GM23248 (cell line): Measurements from ENCODE around the gene TAF3. TPM values are rescaled to one million over a fixed set of nuclear protein-coding genes. Genes with fewer than 3 reads are reported as not detected.

ENCODE experiments used
- DNase-seq: peaks from one replicate; pipeline ENCODE4 v3.0.0-alpha.2; 2015
- H2AFZ ChIP-seq: fragments of 200-600 bp; sonication (generic); 2 replicates; pipeline ENCODE4 v1.6.1; 2016; ENCODE audit warnings: antibody characterized with exemption
- H3F3A ChIP-seq: fragments of 200-600 bp; sonication (generic); 2 replicates; pipeline ENCODE4 v1.6.1; 2016; ENCODE audit warnings: mild to moderate bottlenecking, antibody characterized with exemption, mixed run types; ENCODE audit not compliant: insufficient read depth
- H3K27ac ChIP-seq: fragments of 200-600 bp; sonication (generic); 2 replicates; pipeline ENCODE4 v1.5.1; 2016; ENCODE audit warnings: mild to moderate bottlenecking
- H3K27me3 ChIP-seq: fragments of 200-600 bp; sonication (generic); replicated peaks from 2 replicates; pipeline ENCODE4 v1.6.1; 2016; ENCODE audit warnings: mild to moderate bottlenecking; ENCODE audit not compliant: insufficient read depth
- H3K36me3 ChIP-seq: fragments of 200-600 bp; sonication (generic); 2 replicates; pipeline ENCODE4 v1.6.1; 2016; ENCODE audit warnings: low read depth, mild to moderate bottlenecking
- H3K4me1 ChIP-seq: fragments of 200-600 bp; sonication (generic); 2 replicates; pipeline ENCODE4 v1.6.1; 2016; ENCODE audit warnings: mild to moderate bottlenecking; ENCODE audit not compliant: insufficient read depth
- H3K4me2 ChIP-seq: fragments of 200-600 bp; sonication (generic); one replicate; pipeline ENCODE4 v1.6.1; 2016; ENCODE audit warnings: mild to moderate bottlenecking; ENCODE audit not compliant: unreplicated experiment
- H3K4me3 ChIP-seq: fragments of 200-600 bp; sonication (generic); 2 replicates; pipeline ENCODE4 v1.5.1; 2016; ENCODE audit warnings: mild to moderate bottlenecking
- H3K79me2 ChIP-seq: fragments of 200-600 bp; sonication (generic); 2 replicates; pipeline ENCODE4 v1.6.1; 2016; ENCODE audit warnings: mild to moderate bottlenecking; ENCODE audit not compliant: insufficient read depth
- H3K9ac ChIP-seq: fragments of 200-600 bp; sonication (generic); 2 replicates; pipeline ENCODE4 v1.6.1; 2016; ENCODE audit warnings: mild to moderate bottlenecking
- H3K9me2 ChIP-seq: fragments of 200-600 bp; sonication (generic); 2 replicates; pipeline ENCODE4 v1.6.1; 2016; ENCODE audit warnings: mixed run types, mild to moderate bottlenecking, moderate library complexity; ENCODE audit not compliant: insufficient read depth
- H3K9me3 ChIP-seq: fragments of 200-600 bp; sonication (generic); one replicate; pipeline ENCODE4 v1.6.1; 2017; ENCODE audit warnings: low read depth
- H4K20me1 ChIP-seq: fragments of 200-600 bp; sonication (generic); 2 replicates; pipeline ENCODE4 v1.6.0; 2016; ENCODE audit not compliant: insufficient read depth
- EZH2 ChIP-seq: fragments of 200-600 bp; sonication (generic); IDR thresholded peaks from 2 replicates; pipeline ENCODE4 v1.6.1; 2018; ENCODE audit warnings: antibody characterized with exemption, mild to moderate bottlenecking; ENCODE audit not compliant: insufficient read depth, poor library complexity, severe bottlenecking
- EZH2phosphoT487 ChIP-seq: fragments of 200-600 bp; sonication (generic); IDR thresholded peaks from 2 replicates; pipeline ENCODE4 v1.6.1; 2018; ENCODE audit warnings: antibody characterized with exemption, moderate library complexity, mild to moderate bottlenecking, low read depth; ENCODE audit not compliant: insufficient read depth
- WGBS, 2 experiments: methylation state at CpG; one replicate each; pipeline ENCODE4 v1.1.6; 2015 to 2017; ENCODE audit warnings: low lambda C conversion rate in 2 of 2, low coverage in 1 of 2; ENCODE audit errors: missing lambda C conversion rate in 2 of 2; 5-methylcytosine and 5-hydroxymethylcytosine counted together
- in situ Hi-C: fragments of 300-500 bp; cut with MboI; formaldehyde crosslinking; loops from 2 replicates; pipeline ENCODE4 v1.15.0; 2020
- polyA plus RNA-seq: library from polyadenylated mRNA; unstranded; fragments of >200 nt; fragmentation: Nextera tagmentation; extraction: Ambion mirVana; gene quantifications from 2 replicates; pipeline ENCODE4 v1.2.1, GENCODE V29; 2016
- total RNA-seq: library from RNA; depleted of rRNA; stranded (reverse); fragments of >200 nt; shearing (Covaris generic); gene quantifications from 2 replicates; pipeline ENCODE4 v1.2.3, GENCODE V29; 2014

TAF3 gene
- total and polyA plus RNA-seq, 2 experiments from 2014 or later, result 1.7 to 5.5 TPM

DNA sequence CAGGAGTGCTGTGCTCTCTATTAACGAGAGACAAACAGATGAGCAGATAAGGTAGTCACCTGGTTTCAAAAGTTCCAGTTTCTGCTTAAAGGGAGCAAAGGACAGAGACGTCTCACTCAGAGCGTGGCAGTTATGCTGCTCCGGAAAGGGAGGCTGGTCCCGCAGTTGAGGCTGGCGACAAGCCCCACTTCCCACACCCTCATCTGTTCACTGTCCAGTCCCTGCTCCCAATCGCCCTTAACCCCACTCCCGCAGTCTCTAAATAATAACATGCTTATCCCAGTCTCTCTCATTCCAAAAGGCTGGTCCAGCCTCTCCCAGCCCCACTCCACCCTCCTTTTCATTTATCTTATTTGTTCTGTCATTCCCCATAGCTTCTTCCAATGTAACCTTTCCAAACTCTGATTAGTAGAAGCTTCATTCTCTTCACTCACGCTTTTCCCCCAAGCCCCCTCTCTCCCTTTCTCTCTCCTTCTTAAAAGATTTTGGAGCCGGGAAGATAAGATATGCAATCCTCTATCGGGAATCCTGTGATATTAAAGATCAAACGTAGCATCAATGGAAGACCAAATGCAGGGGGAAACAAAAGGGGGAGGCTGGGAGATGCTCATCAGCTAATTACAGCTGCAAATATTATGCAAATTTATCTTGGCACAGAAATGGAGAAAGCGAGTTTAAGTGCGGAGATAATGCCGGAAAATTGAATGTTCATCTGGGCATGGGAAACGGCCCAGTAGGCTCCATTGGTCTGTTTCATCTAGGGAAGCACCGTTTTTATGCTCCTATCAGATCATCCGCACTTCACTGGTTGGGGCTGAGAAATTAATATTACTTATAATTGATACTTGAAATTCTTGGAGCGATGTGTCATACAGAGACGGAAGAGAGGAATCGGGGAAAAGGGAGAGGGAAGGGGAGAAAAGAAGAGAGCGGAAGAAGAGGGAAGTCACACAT is 219.9 kb downstream of the TAF3 start:
- in situ Hi-C loops, result no loop called here
- Histone ChIP-seq H3K4me2 (no peak overlapping the region), H3K27me3 (peaks cover 92% of the 10 kb centered on the region)

DNA sequence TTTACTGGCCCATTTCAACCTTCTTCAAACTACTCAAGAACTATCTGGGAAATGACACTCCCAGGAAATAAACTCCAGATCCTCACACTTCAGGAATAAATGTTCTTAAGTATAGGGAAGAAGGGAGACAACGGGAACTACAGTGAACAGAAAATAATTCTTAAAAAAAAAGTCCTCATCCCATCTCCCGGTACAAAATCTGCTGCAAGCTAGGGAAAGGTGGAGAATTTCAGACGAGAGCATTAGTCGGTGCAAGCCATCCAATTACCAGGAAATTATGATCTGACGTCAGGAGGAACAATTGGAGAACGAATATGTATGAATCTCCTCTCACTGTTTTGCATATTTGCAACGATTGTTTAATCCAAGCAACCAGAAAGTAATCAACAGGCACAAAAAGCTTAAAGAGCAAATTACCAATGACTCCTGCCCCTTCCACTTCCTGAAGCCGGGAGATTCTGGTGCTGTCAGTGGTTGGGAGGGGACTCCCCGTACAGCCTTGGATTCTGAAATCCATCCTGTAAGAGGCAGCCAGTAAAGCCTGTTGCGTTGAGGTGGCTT is 221.1 kb downstream of the TAF3 start:
- TF ChIP-seq EZH2 (peak; percentile 59), EZH2phosphoT487 (no peak)
- H3K36me3 ChIP-seq, result no peaks in the 10 kb centered on the region
- no peak overlapping the region for H3K9ac ChIP-seq
- no peaks in the 10 kb centered on the region for H3K4me1 ChIP-seq
- in situ Hi-C loops, result no loop called here
- H3K27ac ChIP-seq, result no peak overlapping the region
- no peaks in the 10 kb centered on the region for H3K9me3 ChIP-seq
- H3K9me2 ChIP-seq, result no peaks in the 10 kb centered on the region
- H3K27me3 ChIP-seq, result peaks cover 90% of the 10 kb centered on the region
- H3K79me2 ChIP-seq, result no peaks in the 10 kb centered on the region
- no peaks in the 10 kb centered on the region for H4K20me1 ChIP-seq
- H2AFZ ChIP-seq, result no peak overlapping the region
- H3F3A ChIP-seq, result no peaks in the 10 kb centered on the region
- no peak overlapping the region for H3K4me3 ChIP-seq
- H3K4me2 ChIP-seq, result no peak overlapping the region
- DNase-seq, result no peak
- WGBS, 2 experiments, result 14 to 16% methylated on average over 10 of the region's 10 CpGs

More for the DNA sequence above, 219.9 kb downstream of the TAF3 start:
- no peaks in the 10 kb centered on the region for H4K20me1 ChIP-seq
- no peaks in the 10 kb centered on the region for H3K36me3 ChIP-seq
- H3K79me2 ChIP-seq, result no peaks in the 10 kb centered on the region
- no peaks in the 10 kb centered on the region for H3K9me2 ChIP-seq
- H3F3A ChIP-seq, result no peaks in the 10 kb centered on the region
- no peak overlapping the region for H3K27ac ChIP-seq
- no peaks in the 10 kb centered on the region for H3K9me3 ChIP-seq
- no peak overlapping the region for H3K9ac ChIP-seq
- DNase-seq, result no peak
- H3K4me3 ChIP-seq, result no peak overlapping the region
- no peaks in the 10 kb centered on the region for H3K4me1 ChIP-seq
- WGBS, 2 experiments, result 12% methylated on average over 22 of the region's 22 CpGs
- no peak overlapping the region for H2AFZ ChIP-seq
- TF ChIP-seq EZH2phosphoT487 (0 out of 2 replicates have a peak, but pooled peaks have one; percentile 55), EZH2 (peak; percentile 93)

GRCh38 chr10:8040651-8041050 is 222.3 kb downstream of the TAF3 start:
- Histone ChIP-seq H3K9me3 (no peaks in the 10 kb centered on the region), H4K20me1 (no peaks in the 10 kb centered on the region), H3K4me2 (no peak overlapping the region), H3K9ac (no peak overlapping the region), H3K36me3 (no peaks in the 10 kb centered on the region), H3K79me2 (no peaks in the 10 kb centered on the region), H3K9me2 (no peaks in the 10 kb centered on the region), H3K27me3 (peaks cover 93% of the 10 kb centered on the region), H3K4me3 (no peak overlapping the region), H3K27ac (no peak overlapping the region), H3K4me1 (no peaks in the 10 kb centered on the region), H2AFZ (no peak overlapping the region), H3F3A (no peaks in the 10 kb centered on the region)
- 21 to 23% methylated on average over 6 of the region's 6 CpGs for WGBS, 2 experiments
- no peak for DNase-seq
- TF ChIP-seq EZH2phosphoT487, result 0 out of 2 replicates have a peak, but pooled peaks have one; percentile 17
- TF ChIP-seq EZH2, result no peak
- in situ Hi-C loops, result no loop called here

GRCh38 chr10:8041284-8041991 is 223.1 kb downstream of the TAF3 start:
- TF ChIP-seq EZH2phosphoT487 (no peak), EZH2 (no peak)
- Histone ChIP-seq H3K79me2 (no peaks in the 10 kb centered on the region), H4K20me1 (no peaks in the 10 kb centered on the region), H3K9me2 (no peaks in the 10 kb centered on the region), H3K36me3 (no peaks in the 10 kb centered on the region), H3K9me3 (no peaks in the 10 kb centered on the region), H3K4me2 (no peak overlapping the region), H3K4me3 (no peak overlapping the region), H3K9ac (no peak overlapping the region), H2AFZ (no peak overlapping the region), H3K27ac (no peak overlapping the region), H3F3A (no peaks in the 10 kb centered on the region), H3K4me1 (no peaks in the 10 kb centered on the region), H3K27me3 (peaks cover 95% of the 10 kb centered on the region)
- 25% methylated on average over 10 of the region's 10 CpGs for WGBS, 2 experiments
- in situ Hi-C loops, result no loop called here
- no peak for DNase-seq
